UCSD-AML1 (cell line): Measurements from ENCODE around the gene FGF3.

Source experiments
- DNase-seq: peaks from one replicate; lab custom pipeline; 2025; ENCODE audit not compliant: unreplicated experiment; lab: John Stamatoyannopoulos, UW

FGF3 gene

GRCh38 chr11:69818603-69819441 lies at the start of gene FGF3:
TSS of gene FGF3 (minus strand) at chr11:69819416. CDS start at chr11:69818933, 483 bp downstream.
- no peak for DNase-seq

DNA sequence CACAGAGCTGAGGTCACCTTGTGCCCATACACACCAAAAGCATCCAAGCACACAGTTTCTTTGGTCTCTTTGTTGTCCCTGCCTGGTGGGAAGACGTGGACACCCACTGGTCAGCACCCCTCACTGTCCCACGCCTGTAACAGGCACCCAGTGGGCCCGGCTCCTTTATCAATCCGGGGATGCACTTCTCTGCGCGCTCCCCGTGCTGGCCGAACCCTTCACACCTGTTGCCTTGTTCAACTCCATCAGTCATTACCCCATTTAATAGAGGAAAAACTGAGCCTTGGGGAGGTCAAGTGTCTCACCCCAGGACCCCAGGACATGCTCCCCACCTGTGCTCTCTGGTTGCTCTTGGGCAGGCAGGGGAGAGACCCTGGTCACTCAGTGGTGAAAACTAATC lies 49.7 kb upstream of the FGF3 start:
- no peak for DNase-seq

GRCh38 chr11:69868006-69868810 lies 49.0 kb upstream of the FGF3 start:
- DNase-seq = no peak

DNA sequence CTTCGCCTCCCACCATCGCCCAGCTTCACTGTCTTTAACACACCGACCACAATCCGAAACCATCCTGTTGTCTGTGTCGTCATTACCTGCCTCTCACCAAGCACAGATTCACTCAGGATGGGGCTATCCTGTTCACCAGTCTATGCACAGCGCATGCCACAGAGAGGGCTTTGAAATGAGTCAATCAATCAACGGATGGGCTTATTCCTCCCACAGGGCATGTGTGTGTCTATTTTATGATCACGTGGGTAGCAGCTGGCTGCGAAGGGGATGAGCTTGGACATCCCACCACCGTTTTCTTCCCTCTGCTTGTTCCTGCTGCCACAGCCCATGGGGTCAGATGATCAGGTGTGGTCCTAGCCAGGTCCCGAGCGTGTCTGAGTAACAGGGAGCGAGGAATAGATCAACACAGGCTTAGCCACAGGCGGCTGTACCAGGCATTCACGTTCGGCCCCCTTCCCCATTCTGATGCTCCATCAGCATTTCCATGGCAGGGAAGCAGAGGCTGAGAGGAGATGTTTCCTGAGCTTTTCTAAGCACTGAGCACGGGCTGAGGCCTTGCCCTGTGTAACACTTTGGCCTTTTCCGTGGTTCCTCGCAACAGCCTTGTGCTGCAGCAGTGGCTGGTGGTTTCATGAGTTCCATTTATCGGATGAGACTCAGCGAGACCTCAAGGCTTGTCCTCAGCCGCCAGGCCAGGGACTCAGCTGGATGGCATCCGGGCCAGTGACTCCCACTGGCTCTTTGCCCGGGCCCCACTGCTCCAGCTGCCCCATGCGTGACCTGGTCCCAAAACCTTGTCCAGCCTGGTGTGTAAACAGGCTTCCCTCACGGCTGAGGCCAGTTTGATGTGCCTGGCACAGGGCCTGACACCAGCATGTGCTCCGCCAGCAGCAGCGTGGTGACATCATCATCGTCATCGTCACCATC lies 48.1 kb upstream of the FGF3 start:
- DNase-seq = no peak

- no peak for DNase-seq
Measured at GRCh38 chr11:69866648-69867047, 47.4 kb upstream of the FGF3 start.

GRCh38 chr11:69865707-69866106 lies 46.5 kb upstream of the FGF3 start:
- DNase-seq = no peak

DNA sequence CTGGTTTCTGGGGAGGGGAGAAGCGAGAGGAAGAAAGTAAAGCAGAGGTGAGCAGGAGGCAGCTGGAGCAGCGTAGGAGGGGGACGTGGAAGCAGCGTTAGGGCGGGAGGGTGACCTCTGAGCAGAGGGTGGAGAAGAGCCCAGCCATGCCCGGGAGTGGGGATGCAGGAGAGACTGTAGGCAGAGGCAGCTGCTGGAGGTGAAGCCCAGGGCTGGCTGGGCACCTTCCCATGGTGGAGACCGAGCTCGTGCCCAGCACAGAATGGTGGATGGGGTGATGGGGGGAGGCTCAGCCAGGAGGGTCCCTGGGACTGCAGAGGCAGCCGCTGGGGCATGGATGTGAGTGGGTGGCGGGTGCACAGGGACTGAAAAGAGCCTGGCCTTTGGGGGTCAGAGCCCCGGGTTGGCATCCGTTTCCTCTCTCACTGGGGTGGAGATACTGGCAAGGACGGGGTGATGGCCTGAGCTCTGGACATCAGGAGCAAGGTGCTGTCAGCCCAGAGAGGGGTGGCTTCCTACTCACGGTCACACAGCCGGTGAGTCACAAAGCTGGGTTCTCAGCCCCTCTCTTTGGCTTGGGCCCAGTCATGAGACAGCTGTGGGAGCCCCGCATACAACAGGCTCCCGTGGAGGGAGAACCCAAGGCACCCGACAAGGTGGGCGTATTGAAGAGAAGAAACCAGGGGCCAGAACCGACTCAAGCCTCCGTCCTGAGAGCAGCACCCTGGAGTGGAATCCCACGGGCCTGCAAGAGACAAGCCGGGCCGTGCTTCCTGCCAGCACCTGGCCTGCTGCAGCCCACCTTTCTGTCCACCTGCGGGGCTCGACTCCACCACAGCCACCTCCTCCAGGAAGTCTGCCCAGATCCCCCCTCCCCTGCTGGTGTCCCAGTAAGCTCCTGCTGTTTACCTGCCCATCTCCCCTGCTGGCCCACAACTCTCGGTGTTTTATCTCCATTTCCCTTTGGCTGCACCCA lies 45.8 kb upstream of the FGF3 start:
- DNase-seq = no peak

GRCh38 chr11:69863544-69864200 lies 44.5 kb upstream of the FGF3 start:
- DNase-seq = no peak

- DNase-seq = no peak
Measured at GRCh38 chr11:69862797-69863543, 43.8 kb upstream of the FGF3 start.

DNA sequence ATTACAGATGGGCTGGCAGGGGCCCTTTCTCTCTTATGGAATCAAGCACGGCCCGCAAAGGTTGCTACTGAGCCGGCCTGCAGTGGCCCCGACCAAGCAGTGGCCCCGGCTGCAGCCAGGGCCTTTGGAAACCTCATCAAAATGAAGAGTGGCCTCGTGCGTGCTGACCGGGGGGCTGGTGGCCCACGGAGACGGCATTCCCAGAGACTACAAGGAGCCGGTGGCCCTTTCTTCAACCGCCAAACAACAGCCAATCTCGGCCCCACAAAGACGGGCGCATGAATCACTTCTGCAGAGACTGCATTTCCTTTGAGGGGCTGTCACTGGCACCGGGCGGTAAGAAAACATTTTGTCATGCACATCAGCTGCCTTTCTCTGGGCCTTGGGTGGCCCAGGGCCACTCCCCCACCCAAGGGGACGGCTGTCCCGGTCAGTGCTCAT lies 43.1 kb upstream of the FGF3 start:
- DNase-seq = no peak

GRCh38 chr11:69861901-69862300 lies 42.7 kb upstream of the FGF3 start:
- DNase-seq = no peak

GRCh38 chr11:69860796-69861445 lies 41.7 kb upstream of the FGF3 start:
- no peak for DNase-seq

GRCh38 chr11:69860244-69860643 lies 41.0 kb upstream of the FGF3 start:
- DNase-seq = no peak

- DNase-seq = no peak
Measured at GRCh38 chr11:69859275-69859934, 40.2 kb upstream of the FGF3 start.

DNA sequence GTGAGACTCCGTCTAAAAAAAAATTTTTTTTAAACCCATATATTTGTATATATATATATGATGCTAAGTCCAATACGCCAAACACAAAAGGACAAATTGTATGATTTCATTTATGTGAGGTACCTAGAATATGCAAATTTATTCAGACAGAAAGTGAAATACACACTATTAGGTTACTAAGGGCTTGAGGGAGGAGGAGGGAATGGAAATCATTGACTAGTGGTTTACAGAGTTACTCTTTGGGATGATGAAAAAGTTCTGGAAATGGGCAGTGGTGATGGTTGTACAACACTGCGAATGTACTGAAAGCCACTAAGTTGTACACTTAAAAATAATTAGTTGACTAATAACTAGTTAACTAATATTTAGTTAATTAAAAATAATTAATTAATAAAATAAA lies 36.2 kb upstream of the FGF3 start:
- no peak for DNase-seq

- no peak for DNase-seq
Measured at GRCh38 chr11:69854713-69855112, 35.5 kb upstream of the FGF3 start.

DNA sequence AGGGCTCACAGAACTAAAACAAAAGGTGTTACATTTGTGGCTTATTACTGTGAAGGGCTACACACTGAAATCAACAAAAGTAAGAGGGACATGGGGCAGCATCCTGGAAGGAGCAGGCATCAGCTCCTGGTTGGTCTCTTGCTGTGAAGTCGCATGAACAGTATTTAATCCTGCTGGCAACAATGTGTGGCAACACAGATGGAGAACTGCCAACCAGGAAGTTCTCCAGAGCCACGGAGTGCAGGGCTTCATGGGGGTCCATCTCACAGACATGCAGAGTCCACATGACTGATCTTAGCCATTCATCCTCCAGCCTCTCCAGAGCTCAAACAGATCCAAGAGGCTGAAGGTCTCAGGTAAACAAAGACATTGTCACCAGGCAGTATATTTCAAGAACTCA lies 32.8 kb upstream of the FGF3 start:
- no peak for DNase-seq

DNA sequence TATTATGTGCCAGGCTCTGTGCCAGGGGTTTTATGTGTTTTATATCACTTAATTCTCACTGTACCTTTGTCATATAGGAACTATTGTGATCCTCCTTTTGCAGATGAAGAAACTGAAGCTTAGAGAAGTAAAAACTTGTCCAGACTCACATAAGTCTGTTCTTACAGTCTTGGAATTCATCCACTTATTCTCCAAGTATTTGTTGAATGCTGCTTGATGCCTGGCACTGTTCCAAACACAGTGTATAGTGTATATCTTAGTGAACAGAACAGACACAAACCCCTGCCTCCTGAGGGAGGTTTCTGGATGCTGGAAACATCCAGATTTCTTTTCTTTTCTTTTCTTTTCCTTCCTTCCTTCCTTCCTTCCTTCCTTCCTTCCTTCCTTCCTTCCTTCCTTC lies 29.0 kb upstream of the FGF3 start:
- no peak for DNase-seq
